ENCODE measurements around the gene CMTM8.

Gene CMTM8

GRCh38 chr3:32410367-32411246 lies 172.1 kb downstream of the CMTM8 start:
- no peak for DNase-seq (ENCODE audit: low read depth in 2 of 2)

- DNase-seq (ENCODE audit: low read depth in 2 of 2): no peak
Measured at GRCh38 chr3:32411442-32411841, 173.0 kb downstream of the CMTM8 start.

- no peak for DNase-seq (ENCODE audit: low read depth in 2 of 2)
Measured at GRCh38 chr3:32412887-32413286, 174.4 kb downstream of the CMTM8 start.

- no peak for DNase-seq (ENCODE audit: low read depth in 2 of 2)
Measured at GRCh38 chr3:32413845-32414521, 175.5 kb downstream of the CMTM8 start.

- DNase-seq (ENCODE audit: low read depth in 2 of 2): no peak
Measured at GRCh38 chr3:32414522-32415202, 176.2 kb downstream of the CMTM8 start.

GRCh38 chr3:32419742-32420125 lies 181.3 kb downstream of the CMTM8 start:
- DNase-seq (ENCODE audit: low read depth in 2 of 2): no peak
